Erythroblast (primary cell): ENCODE results near the gene DUOXA2.

Experiments
- DNase-seq, 2 experiments: peaks; one replicate each; lab custom pipeline; 2025; lab: John Stamatoyannopoulos, UW
- GATA1 ChIP-seq: IDR thresholded peaks from 2 replicates; pipeline ENCODE4 v1.6.1; 2011; ENCODE audit warnings: low read depth, mild to moderate bottlenecking, control low read depth, low read length, moderate library complexity
- POLR2A ChIP-seq: IDR thresholded peaks from 2 replicates; pipeline ENCODE4 v1.6.1; 2011; ENCODE audit warnings: mild to moderate bottlenecking, low read length

Gene DUOXA2

DNA sequence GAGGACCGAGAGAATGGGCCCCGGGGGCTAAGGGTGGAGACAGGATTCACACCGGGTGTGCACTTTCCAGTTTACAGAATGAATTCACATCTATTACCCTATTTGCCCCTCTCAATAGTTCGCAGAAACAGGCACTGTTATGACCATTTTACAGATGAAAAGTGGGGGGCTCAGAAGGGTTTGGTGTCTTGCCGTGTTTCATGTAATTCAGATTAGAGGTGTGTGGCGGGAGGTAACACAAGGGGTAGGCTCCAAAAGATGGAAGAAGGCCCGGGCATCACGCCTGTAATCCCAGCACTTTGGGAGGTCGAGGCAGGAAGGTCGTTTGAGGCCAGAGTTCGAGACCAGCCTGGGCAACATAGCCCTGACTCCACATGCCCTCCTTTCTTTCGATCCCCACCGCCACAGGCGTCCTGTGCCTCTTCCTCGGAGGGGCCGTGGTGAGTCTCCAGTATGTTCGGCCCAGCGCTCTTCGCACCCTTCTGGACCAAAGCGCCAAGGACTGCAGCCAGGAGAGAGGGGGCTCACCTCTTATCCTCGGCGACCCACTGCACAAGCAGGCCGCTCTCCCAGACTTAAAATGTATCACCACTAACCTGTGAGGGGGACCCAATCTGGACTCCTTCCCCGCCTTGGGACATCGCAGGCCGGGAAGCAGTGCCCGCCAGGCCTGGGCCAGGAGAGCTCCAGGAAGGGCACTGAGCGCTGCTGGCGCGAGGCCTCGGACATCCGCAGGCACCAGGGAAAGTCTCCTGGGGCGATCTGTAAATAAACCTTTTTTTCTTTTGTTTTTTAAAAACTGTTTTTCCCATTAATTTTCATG, 3.4 kb downstream of the DUOXA2 start:
- TF ChIP-seq POLR2A = no peak
- no peak for TF ChIP-seq GATA1

DNA sequence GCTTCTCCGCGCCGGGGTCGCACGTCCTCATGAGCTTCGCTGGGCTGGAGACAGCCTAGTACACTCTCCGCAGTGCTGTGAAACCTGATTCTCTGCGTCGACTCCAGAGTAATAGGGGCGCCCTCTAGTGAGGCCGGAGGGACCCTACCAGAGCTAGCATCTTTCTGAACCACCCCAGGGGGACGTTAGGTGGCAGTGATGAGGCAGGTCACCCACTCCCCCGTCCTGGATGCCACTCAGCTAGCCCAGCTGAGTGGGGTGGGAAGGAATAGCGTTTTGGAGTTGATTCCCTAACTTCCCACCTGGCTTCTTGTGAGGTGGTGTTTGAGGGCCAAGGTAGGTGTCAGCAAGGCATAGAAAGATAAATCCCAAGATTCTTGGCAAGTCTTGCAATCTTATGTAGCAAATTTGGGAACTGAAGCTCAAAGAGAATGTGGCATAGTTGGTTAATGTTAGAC, 4.0 kb downstream of the DUOXA2 start:
- peak; percentile 81 to 86 for DNase-seq
- TF ChIP-seq GATA1 (no peak), POLR2A (no peak)

More for the DNA sequence above, 3.4 kb downstream of the DUOXA2 start:
- no peak for DNase-seq

DNA sequence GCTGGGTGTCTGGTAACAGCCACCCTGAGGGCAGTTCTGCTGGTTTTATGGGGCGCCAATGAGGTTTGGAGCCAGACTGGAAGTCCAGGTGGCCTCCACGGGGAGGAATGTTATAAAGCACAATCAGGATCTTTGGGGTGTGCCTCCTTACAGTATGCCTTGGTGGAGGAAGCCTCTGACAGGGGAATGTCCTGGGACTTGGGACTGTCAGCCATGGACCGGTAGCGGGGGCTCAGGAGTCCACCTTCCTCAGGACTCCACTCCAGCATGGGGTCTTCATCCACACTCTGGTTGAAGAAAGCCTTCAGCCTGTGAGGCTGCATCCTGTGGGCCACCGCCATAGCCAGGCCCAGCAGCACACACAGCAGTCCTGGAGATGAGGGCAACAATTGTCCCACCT, 4.9 kb downstream of the DUOXA2 start:
- DNase-seq = no peak
- no peak for TF ChIP-seq GATA1
- TF ChIP-seq POLR2A = no peak

DNA sequence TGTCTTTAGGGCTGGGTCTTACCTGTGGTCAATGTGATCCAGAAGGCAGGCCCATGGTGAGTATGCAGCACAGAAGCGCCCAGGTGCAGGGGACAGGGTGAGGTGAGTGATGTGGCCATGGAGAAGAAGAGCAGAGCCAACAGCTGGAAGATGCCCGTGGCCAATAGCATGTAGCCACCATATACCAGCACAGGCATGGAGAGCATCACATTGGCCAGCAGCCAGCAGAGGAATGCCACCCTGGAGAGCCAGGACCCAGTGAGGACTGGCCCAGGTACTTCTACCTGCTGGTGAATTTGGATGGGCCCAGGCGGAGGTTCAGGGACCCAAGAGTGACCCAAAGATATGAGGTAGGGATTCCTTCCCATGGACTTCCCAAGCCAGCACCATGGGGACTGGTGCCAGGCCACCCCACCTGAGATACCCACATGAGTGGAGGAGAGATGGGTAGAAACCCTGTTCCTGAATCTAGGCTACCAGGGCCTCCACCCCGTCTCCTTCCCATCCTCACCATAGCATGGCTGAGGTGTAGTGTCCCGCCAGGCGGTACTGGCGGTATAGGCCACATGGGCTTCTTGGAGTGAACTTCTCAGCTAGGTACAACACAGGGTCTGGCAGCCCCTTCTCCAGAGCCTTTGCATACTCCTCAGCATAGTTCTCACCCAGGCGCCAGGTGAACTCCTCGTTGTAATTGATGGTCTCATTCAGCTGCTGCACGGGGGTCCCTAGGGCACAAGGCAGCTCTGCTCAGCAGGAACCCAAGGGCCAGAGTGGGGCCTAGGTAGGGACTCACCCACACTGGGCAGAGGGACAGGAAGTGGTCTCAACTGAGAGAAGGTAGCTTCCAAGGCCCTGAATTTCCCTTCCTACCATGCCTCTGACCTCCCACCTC, 6.2 kb downstream of the DUOXA2 start:
- TF ChIP-seq GATA1 = no peak
- TF ChIP-seq POLR2A = no peak
- no peak for DNase-seq

DNA sequence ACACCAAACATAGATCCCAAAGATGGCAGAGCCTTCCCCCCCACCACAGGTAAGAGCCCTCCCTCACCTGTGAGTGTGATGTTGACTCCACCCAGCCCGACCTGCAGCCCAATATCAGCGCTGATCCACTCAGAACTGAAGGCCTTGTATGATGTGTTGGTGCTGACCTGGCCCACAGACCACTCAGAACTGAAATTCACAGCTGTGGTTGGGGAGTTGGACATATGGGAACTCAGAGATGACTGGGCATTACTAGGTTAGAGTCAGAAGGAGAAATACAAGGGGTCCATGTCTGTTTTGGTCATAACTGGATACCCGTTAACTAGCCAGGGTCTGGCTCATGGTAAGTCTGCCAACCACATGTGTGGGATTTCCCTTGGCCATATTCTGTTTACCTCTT, 6.9 kb downstream of the DUOXA2 start:
- TF ChIP-seq GATA1 (no peak), POLR2A (no peak)
- no peak for DNase-seq

DNA sequence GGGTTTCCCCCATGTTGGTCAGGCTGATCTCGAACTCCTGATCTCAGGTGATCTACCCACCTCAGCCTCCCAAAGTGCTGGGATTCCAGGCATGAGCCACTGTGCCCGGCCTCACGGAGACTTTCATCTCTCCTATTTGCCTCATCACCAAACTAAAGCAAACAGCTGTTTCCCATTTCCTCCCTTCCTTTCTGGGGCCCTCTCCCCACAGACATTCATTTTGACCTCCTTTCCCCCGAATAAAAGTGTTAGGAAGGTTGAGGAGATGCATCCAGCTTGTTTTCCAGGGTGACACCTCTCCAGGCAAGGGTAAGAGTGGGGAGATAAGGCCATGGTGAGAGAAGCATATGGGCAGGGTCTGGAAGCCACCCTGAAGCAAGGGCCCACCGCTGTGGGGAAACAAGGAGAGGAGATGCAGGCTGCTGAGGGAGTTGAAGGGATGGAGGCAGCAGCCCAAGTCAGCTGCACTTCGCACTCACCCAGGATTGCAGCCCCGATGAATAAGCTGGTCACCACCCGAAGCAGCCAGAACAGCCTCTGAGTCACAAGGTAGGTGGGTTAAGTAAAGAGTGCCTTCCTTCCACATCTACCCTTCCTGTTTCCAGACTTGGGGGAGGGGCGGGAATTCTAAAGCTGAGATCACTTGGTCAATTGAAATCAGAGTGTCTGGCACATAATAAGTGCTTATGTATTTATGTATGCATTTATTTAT, 7.7 kb downstream of the DUOXA2 start:
- TF ChIP-seq POLR2A = no peak
- no peak for TF ChIP-seq GATA1
- no peak for DNase-seq

DNA sequence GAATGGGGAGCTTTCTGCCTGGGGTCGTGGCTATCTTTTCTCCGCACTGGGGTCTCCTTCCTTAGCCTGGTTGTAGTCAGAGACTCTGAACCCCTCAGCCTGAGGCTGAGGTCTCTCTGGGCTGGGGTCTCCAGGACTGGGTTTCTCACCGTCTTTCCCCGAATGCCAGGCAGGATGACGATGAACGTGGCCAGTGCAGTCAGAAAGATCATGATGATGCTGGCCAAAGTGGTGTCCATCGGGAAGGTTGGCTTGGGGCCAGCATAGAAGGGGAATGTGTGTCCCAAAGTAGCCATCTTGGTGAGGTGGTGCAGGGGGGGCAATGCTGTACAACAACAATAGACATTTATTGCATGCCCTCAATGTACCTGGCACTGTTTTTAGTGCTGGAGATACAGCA, 8.6 kb downstream of the DUOXA2 start:
- no peak for DNase-seq
- TF ChIP-seq GATA1 = no peak
- no peak for TF ChIP-seq POLR2A

DNA sequence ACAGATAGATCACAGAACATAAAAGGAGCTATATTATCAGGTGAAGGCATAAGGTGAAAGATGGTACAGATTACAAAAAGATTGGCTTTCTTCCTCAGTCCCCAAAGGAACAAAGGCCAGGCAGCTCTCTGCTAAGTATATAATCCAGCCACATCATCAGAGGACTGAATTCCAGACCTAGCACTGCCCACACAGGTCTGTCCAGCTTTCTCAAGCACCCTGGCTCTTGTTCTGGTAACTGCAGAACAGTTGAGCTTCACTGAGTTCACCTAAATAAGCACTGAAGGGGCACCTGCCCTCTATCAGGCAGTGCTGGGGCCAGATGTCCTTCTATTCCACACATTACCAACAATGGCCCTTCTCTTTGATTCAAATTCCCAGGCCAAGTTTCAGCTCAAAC, 9.3 kb downstream of the DUOXA2 start:
- TF ChIP-seq GATA1 (no peak), POLR2A (no peak)
- DNase-seq = no peak

DNA sequence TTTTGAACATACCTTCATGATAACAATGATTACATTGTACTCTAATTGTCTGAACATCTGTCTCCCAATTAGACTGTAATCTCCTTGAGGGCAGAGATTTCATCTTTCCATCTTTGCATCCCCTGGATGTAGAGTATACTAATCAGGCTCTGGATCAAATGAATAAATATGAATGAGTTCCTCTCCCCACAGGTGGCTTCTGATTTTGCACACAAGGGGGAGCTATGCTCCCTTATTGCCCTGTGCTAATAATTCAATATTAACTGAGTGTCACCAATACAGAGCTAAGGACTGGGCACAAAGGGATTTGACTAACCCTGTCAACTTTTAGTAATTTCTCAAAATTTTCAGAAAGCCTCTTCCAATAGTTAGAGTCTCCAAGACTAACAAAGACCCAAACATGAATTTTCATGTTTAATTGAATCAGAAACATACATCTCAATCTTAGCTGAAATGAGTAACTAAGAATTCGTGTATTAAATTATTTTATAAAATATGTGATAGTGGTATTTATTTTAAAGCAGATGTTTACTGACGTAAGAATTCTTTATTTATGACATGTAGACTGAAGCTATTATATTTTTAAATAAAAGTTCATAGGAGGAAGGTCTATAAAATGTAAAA, 12.5 kb downstream of the DUOXA2 start:
- no peak for TF ChIP-seq POLR2A
- no peak for TF ChIP-seq GATA1
- peak; percentile 35 to 58 for DNase-seq

DNA sequence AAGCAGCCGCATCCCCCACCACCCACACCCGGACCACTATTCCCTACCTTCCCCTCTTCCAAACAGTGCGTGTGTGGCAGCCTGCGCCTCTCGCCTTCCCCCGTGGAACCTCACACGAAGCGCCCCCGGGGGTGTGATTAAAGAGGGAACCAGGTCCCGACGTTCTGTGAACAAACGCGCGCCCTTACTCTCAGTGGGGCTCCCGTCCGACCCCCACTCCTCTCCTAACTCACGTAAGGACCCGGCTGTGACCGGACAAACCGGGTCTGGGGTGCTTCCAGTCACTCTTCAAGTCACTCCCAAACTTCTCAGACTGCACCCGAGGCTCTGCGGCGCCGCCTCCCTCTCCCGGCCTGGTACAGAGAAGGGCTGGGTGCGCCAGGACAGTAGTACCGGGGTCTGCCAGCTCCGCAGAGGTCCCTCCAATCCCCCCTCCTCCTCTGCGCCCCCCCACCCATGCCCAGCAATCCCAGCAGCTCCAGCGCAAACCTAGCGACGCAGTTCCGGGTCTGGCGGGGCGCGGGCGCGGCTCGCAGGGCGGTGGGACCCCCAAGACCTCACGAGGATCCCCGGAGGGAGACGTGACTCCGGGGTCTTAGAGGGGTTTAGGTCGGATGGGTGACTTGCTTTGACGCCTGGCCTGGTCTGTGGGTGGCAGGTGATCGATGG, 15.0 kb downstream of the DUOXA2 start:
- no peak for TF ChIP-seq GATA1
- no peak for TF ChIP-seq POLR2A

DNA sequence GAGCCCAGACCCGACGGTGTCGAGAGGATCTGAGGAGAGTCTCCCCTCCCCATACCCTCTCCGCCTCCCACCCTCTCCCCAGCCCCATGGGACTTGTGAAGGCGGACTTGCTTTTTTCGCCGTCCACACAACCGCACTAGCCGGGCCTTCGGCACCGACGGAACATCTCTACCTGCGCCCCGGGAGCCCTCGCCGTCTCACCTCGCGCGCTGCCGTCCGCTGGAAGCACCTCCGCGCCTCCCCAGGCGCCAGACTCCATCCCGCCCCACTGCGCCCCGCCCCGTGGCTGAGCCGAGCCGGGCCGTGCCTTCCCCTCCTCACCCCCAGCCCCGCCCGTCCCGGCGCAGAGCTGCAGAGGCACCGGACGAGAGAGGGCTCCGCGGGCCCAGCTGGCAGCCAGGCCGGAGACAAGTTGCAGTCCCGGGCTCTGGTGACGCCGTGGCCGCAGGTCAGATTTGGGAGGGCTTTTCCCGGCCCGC, 15.6 kb downstream of the DUOXA2 start, which contains the start of the genes DUOX1 and DUOXA1:
Gene DUOX1 (plus strand): TSS at position 344 of the 479 bp plus-strand sequence. CDS start 1,973 bp downstream, outside the sequence.
Gene DUOXA1 (minus strand): TSS at position 229 of the 479 bp plus-strand sequence. CDS start 6,865 bp downstream, outside the sequence.
- TF ChIP-seq GATA1 (no peak), POLR2A (no peak)

More for the DNA sequence above, 15.0 kb downstream of the DUOXA2 start:
- no peak for DNase-seq

More for the DNA sequence above, 15.6 kb downstream of the DUOXA2 start, which contains the start of the genes DUOX1 and DUOXA1:
- DNase-seq = no peak
